H9 (cell line): ENCODE measurements around the gene ANAPC2. TPM values are rescaled to one million over a fixed set of nuclear protein-coding genes. Genes with fewer than 3 reads are reported as not detected.
A peak's percentile ranks its signal among the peaks of the same experiment; 100 is the strongest.

Source experiments
- DNase-seq: peaks from one replicate; pipeline ENCODE4 v3.0.0-alpha.2; 2017
- H2AFZ ChIP-seq: one replicate; pipeline ENCODE4 v1.6.1; 2013; ENCODE audit warnings: mild to moderate bottlenecking, low read length, control low read depth, moderate library complexity
- H2AK5ac ChIP-seq: 2 replicates; pipeline ENCODE4 v1.6.1; 2013; ENCODE audit warnings: low read length, control low read depth, mixed read lengths; ENCODE audit not compliant: insufficient read length
- H2BK120ac ChIP-seq: one replicate; pipeline ENCODE4 v1.6.1; 2013; ENCODE audit warnings: low read depth, mild to moderate bottlenecking, low read length, control low read depth, inconsistent platforms; ENCODE audit not compliant: poor library complexity, severe bottlenecking
- H2BK12ac ChIP-seq: 2 replicates; pipeline ENCODE4 v1.6.1; 2013; ENCODE audit warnings: low read length, control low read depth, mixed read lengths, low read depth; ENCODE audit not compliant: insufficient read length
- H2BK15ac ChIP-seq: 2 replicates; pipeline ENCODE4 v1.6.1; 2013; ENCODE audit warnings: low read depth, low read length, control low read depth
- H2BK20ac ChIP-seq: one replicate; pipeline ENCODE4 v1.6.1; 2013; ENCODE audit warnings: low read depth, mild to moderate bottlenecking, low read length, control low read depth, inconsistent platforms; ENCODE audit not compliant: poor library complexity, severe bottlenecking
- H2BK5ac ChIP-seq: 2 replicates; pipeline ENCODE4 v1.6.1; 2013; ENCODE audit warnings: low read length, control low read depth, mixed read lengths; ENCODE audit not compliant: insufficient read length
- H3K14ac ChIP-seq: 2 replicates; pipeline ENCODE4 v1.6.1; 2013; ENCODE audit warnings: low read length, control low read depth; ENCODE audit not compliant: insufficient read depth
- H3K18ac ChIP-seq: 2 replicates; pipeline ENCODE4 v1.6.1; 2013; ENCODE audit warnings: low read depth, mild to moderate bottlenecking, mixed read lengths, low read length, control low read depth; ENCODE audit not compliant: insufficient read length
- H3K23ac ChIP-seq: 2 replicates; pipeline ENCODE4 v1.6.1; 2013; ENCODE audit warnings: low read length, control low read depth, mixed read lengths, low read depth; ENCODE audit not compliant: insufficient read length
- H3K23me2 ChIP-seq: 2 replicates; pipeline ENCODE4 v1.6.1; 2013; ENCODE audit warnings: low read depth, mild to moderate bottlenecking, mixed read lengths, low read length, control low read depth; ENCODE audit not compliant: insufficient read length, poor library complexity, severe bottlenecking
- H3K27ac ChIP-seq: 2 replicates; pipeline ENCODE4 v1.5.1; 2013; ENCODE audit warnings: low read length, control low read depth, mixed read lengths, low read depth; ENCODE audit not compliant: insufficient read length
- H3K27me3 ChIP-seq: 2 replicates; pipeline ENCODE4 v1.6.1; 2013; ENCODE audit warnings: low read length, control low read depth, inconsistent platforms; ENCODE audit not compliant: insufficient read depth
- H3K4ac ChIP-seq: 2 replicates; pipeline ENCODE4 v1.6.1; 2013; ENCODE audit warnings: low read depth, mild to moderate bottlenecking, control low read depth, inconsistent platforms, low read length, moderate library complexity
- H3K4me1 ChIP-seq: 2 replicates; pipeline ENCODE4 v1.6.1; 2013; ENCODE audit warnings: low read length, control low read depth, inconsistent platforms; ENCODE audit not compliant: insufficient read depth
- H3K4me2 ChIP-seq: 2 replicates; pipeline ENCODE4 v1.6.1; 2013; ENCODE audit warnings: low read length, control low read depth, mixed read lengths; ENCODE audit not compliant: insufficient read length, insufficient read depth
- H3K56ac ChIP-seq: 2 replicates; pipeline ENCODE4 v1.6.1; 2013; ENCODE audit warnings: low read depth, mild to moderate bottlenecking, mixed read lengths, low read length, control low read depth; ENCODE audit not compliant: insufficient read length
- H3K79me1 ChIP-seq: 2 replicates; pipeline ENCODE4 v1.6.1; 2013; ENCODE audit warnings: low read depth, mild to moderate bottlenecking, moderate library complexity, low read length, control low read depth, inconsistent platforms; ENCODE audit not compliant: insufficient read depth, poor library complexity, severe bottlenecking
- H3K79me2 ChIP-seq: 2 replicates; pipeline ENCODE4 v1.6.1; 2013; ENCODE audit warnings: low read length, control low read depth, inconsistent platforms; ENCODE audit not compliant: insufficient read depth
- H3K9ac ChIP-seq: 2 replicates; pipeline ENCODE4 v1.6.1; 2013; ENCODE audit warnings: low read length, control low read depth, mixed read lengths; ENCODE audit not compliant: insufficient read length; ENCODE audit errors: extremely low read depth
- H3K9me3 ChIP-seq: one replicate; pipeline ENCODE4 v1.6.1; 2013; ENCODE audit warnings: low read depth, low read length, inconsistent platforms; ENCODE audit not compliant: control insufficient read depth
- H3T11ph ChIP-seq: one replicate; pipeline ENCODE4 v1.6.1; 2013; ENCODE audit warnings: mild to moderate bottlenecking, low read length, control low read depth, inconsistent platforms
- H4K20me1 ChIP-seq: one replicate; pipeline ENCODE4 v1.6.1; 2013; ENCODE audit not compliant: control insufficient read depth, insufficient read length, insufficient read depth
- H4K5ac ChIP-seq: 2 replicates; pipeline ENCODE4 v1.6.1; 2013; ENCODE audit warnings: low read depth, mild to moderate bottlenecking, mixed read lengths, low read length, control low read depth; ENCODE audit not compliant: insufficient read length
- H4K8ac ChIP-seq: replicated peaks from 2 replicates; pipeline ENCODE4 v1.6.1; 2013; ENCODE audit warnings: low read length, control low read depth, mixed read lengths, low read depth; ENCODE audit not compliant: insufficient read length
- H4K91ac ChIP-seq: 2 replicates; pipeline ENCODE4 v1.6.1; 2013; ENCODE audit warnings: low read depth, mild to moderate bottlenecking, moderate library complexity, mixed read lengths, low read length, control low read depth; ENCODE audit not compliant: insufficient read length
- H3K27ac Mint-ChIP-seq, 3 experiments: 2 replicates in 2 of 3; 3 replicates in 1 of 3; pipeline ENCODE4 v1.8.0; 2020 to 2021; ENCODE audit warnings: mixed read lengths in 3 of 3, mild to moderate bottlenecking in 1 of 3, moderate library complexity in 1 of 3
- H3K27me3 Mint-ChIP-seq: 2 replicates; pipeline ENCODE4 v1.8.0; 2021; ENCODE audit warnings: low read depth, mild to moderate bottlenecking, moderate library complexity, mixed read lengths
- H3K36me3 Mint-ChIP-seq, 3 experiments: 2 replicates in 2 of 3; 3 replicates in 1 of 3; pipeline ENCODE4 v1.8.0; 2020 to 2021; ENCODE audit warnings: low read depth in 3 of 3, mixed read lengths in 3 of 3; ENCODE audit not compliant: insufficient read depth in 1 of 3
- H3K4me1 Mint-ChIP-seq, 2 experiments: 2 replicates each; pipeline ENCODE4 v1.8.0; 2020; ENCODE audit warnings: mixed read lengths in 2 of 2
- H3K4me3 Mint-ChIP-seq, 2 experiments: 2 replicates in 1 of 2; 3 replicates in 1 of 2; pipeline ENCODE4 v1.8.0; 2020 to 2021; ENCODE audit warnings: mild to moderate bottlenecking in 2 of 2, mixed read lengths in 2 of 2, moderate library complexity in 1 of 2
- H3K9me3 Mint-ChIP-seq, 2 experiments: 2 replicates in 1 of 2; 3 replicates in 1 of 2; pipeline ENCODE4 v1.8.0; 2020; ENCODE audit warnings: mild to moderate bottlenecking in 2 of 2, mixed read lengths in 2 of 2, moderate library complexity in 1 of 2
- WGBS: extraction: QIAGEN DNeasy Blood & Tissue Kit; methylation state at CpG from one replicate; pipeline ENCODE4 v1.1.7; 2013; ENCODE audit warnings: missing lambda C conversion rate, low lambda C conversion rate, mixed read lengths; ENCODE audit not compliant: insufficient read length; ENCODE audit errors: extremely low coverage; 5-methylcytosine and 5-hydroxymethylcytosine counted together
- total RNA-seq: library from RNA; stranded (reverse); gene quantifications from 2 replicates; pipeline ENCODE4 v1.2.1, GENCODE V29; 2021
- TF ChIP-seq, protein P1 (sequence below): fragments of 200-600 bp; sonication (generic); conservative IDR thresholded peaks from 3 replicates; pipeline ENCODE4 v1.8.0; 2021; ENCODE audit warnings: antibody characterized with exemption, mild to moderate bottlenecking

ANAPC2 gene
- total RNA-seq, 1 experiment from 2014 or later, result 54.8 TPM

DNA sequence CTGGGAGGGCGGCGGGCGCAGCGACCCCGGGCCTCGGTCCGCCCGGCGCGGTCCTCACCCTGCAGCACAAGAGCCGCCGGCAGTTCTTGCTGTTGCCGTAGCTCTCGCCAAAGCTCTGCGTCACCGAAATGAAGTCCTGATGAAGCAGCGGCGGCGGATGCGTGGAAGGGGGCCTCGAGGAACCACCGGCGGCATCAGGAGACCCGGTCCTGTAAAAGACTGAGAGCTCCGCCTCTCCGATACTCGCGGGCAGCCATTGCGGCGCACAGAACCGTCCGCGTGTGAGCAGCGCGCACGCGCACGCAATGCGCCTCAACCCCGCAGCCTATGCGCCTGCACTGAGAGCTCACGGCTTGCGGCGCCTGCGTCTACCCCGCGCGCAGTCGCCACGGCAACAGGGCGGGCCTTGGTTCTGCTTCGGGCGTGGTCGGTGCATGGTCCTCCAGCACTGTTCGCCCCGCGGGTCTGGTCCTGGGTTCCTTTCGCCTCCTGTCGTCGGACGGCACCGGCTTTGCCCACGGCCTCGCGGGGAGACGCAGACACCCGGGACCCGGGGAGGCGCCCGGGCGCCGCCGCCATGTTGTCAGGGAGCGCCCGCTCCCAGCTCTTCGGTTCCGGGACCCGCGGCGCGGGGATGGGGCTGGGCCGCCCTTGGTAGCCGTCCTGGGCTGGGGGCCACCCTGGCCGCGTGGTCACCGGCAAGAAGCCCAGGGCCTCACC lies 58.7 kb downstream of the ANAPC2 start:
- Mint-ChIP-seq H3K4me3 (peak overlapping the region; percentile 76 to 81), H3K27ac (no peak overlapping the region), H3K27me3 (peaks cover 42% of the 10 kb centered on the region), H3K9me3 (no peaks in the 10 kb centered on the region), H3K36me3 (no peaks in the 10 kb centered on the region; a peak in 1 of 7 replicates), H3K4me1 (peaks cover 14 to 17% of the 10 kb centered on the region in 2 experiments)
- no peaks in the 10 kb centered on the region for H3K9me3 ChIP-seq
- no peak overlapping the region for H4K5ac ChIP-seq
- no peak overlapping the region for H4K91ac ChIP-seq
- H3K79me1 ChIP-seq, result no peaks in the 10 kb centered on the region
- H2BK12ac ChIP-seq, result no peak overlapping the region
- H2BK120ac ChIP-seq, result no peak overlapping the region
- no peak overlapping the region for H3K23ac ChIP-seq
- H3K9ac ChIP-seq, result peak overlapping the region; percentile 28
- no peak overlapping the region for H3K27ac ChIP-seq
- no peak overlapping the region for H4K8ac ChIP-seq
- H3K4ac ChIP-seq, result no peak overlapping the region
- H3K27me3 ChIP-seq, result no peaks in the 10 kb centered on the region
- peak overlapping the region; percentile 71 for H3K4me2 ChIP-seq
- TF ChIP-seq, protein P1, sequence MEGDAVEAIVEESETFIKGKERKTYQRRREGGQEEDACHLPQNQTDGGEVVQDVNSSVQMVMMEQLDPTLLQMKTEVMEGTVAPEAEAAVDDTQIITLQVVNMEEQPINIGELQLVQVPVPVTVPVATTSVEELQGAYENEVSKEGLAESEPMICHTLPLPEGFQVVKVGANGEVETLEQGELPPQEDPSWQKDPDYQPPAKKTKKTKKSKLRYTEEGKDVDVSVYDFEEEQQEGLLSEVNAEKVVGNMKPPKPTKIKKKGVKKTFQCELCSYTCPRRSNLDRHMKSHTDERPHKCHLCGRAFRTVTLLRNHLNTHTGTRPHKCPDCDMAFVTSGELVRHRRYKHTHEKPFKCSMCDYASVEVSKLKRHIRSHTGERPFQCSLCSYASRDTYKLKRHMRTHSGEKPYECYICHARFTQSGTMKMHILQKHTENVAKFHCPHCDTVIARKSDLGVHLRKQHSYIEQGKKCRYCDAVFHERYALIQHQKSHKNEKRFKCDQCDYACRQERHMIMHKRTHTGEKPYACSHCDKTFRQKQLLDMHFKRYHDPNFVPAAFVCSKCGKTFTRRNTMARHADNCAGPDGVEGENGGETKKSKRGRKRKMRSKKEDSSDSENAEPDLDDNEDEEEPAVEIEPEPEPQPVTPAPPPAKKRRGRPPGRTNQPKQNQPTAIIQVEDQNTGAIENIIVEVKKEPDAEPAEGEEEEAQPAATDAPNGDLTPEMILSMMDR, result no peak
- H3K23me2 ChIP-seq, result peaks cover 4% of the 10 kb centered on the region
- no peaks in the 10 kb centered on the region for H3K79me2 ChIP-seq
- WGBS, result no CpG with 5 or more reads among the region's 86 CpGs
- H2BK5ac ChIP-seq, result no peak overlapping the region
- H3K56ac ChIP-seq, result no peak overlapping the region
- no peak overlapping the region for H3T11ph ChIP-seq
- no peak overlapping the region for H2AK5ac ChIP-seq
- peak overlapping the region; percentile 72 for H3K14ac ChIP-seq
- peak overlapping the region; percentile 65 for H3K18ac ChIP-seq
- no peak overlapping the region for H2BK20ac ChIP-seq
- H4K20me1 ChIP-seq, result no peaks in the 10 kb centered on the region
- no peak overlapping the region for H2AFZ ChIP-seq
- H2BK15ac ChIP-seq, result no peak overlapping the region
- H3K4me1 ChIP-seq, result no peaks in the 10 kb centered on the region
- peak; percentile 92 for DNase-seq
